Keratinocyte (primary cell): ENCODE data around the gene TCP11L2.

ENCODE experiments used
- EZH2 ChIP-seq: IDR thresholded peaks from one replicate; pipeline ENCODE4 v1.6.1; 2012; ENCODE audit warnings: inconsistent platforms, mild to moderate bottlenecking, low read length, moderate library complexity
- TF ChIP-seq, protein P1 (sequence below), 3 experiments: IDR thresholded peaks in 1 of 3; conservative IDR thresholded peaks in 1 of 3; optimal IDR thresholded peaks in 1 of 3; 2 replicates in 2 of 3; 3 replicates in 1 of 3; pipeline versions ENCODE3 to v1.5.1; 2011; ENCODE audit warnings: low read length in 3 of 3, mild to moderate bottlenecking in 3 of 3, moderate library complexity in 2 of 3, control low read depth in 1 of 3, inconsistent platforms in 1 of 3; ENCODE audit not compliant: insufficient read depth in 2 of 3; ENCODE audit errors: extremely low read depth in 1 of 3

GRCh38 chr12:106288101-106288493, 14.4 kb upstream of the TCP11L2 start:
- TF ChIP-seq, protein P1, sequence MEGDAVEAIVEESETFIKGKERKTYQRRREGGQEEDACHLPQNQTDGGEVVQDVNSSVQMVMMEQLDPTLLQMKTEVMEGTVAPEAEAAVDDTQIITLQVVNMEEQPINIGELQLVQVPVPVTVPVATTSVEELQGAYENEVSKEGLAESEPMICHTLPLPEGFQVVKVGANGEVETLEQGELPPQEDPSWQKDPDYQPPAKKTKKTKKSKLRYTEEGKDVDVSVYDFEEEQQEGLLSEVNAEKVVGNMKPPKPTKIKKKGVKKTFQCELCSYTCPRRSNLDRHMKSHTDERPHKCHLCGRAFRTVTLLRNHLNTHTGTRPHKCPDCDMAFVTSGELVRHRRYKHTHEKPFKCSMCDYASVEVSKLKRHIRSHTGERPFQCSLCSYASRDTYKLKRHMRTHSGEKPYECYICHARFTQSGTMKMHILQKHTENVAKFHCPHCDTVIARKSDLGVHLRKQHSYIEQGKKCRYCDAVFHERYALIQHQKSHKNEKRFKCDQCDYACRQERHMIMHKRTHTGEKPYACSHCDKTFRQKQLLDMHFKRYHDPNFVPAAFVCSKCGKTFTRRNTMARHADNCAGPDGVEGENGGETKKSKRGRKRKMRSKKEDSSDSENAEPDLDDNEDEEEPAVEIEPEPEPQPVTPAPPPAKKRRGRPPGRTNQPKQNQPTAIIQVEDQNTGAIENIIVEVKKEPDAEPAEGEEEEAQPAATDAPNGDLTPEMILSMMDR (optimal IDR thresholded peaks at IDR 0.05 in 1 of 3, IDR thresholded peaks at IDR 0.05 in 1 of 3, conservative IDR thresholded peaks at IDR 0.05 in 1 of 3; ENCODE audit: extremely low read depth in 1 of 3, insufficient read depth in 2 of 3, low read length in 3 of 3), result no peak
- no peak for TF ChIP-seq EZH2
